Amygdala (tissue), 56 donors: ENCODE measurements around the gene ZNF155.
A peak's percentile ranks its signal among the peaks of the same experiment; 100 is the strongest.
"Not testable (repeated sequence)": the region's sequence is repeated elsewhere in the genome, so short reads cannot be mapped to it uniquely, and the experiment has no call there.

Source experiments
- DNase-seq, 56 donors: peaks; one replicate each; lab custom pipeline; 2025; lab: John Stamatoyannopoulos, UW

ZNF155 gene

DNA sequence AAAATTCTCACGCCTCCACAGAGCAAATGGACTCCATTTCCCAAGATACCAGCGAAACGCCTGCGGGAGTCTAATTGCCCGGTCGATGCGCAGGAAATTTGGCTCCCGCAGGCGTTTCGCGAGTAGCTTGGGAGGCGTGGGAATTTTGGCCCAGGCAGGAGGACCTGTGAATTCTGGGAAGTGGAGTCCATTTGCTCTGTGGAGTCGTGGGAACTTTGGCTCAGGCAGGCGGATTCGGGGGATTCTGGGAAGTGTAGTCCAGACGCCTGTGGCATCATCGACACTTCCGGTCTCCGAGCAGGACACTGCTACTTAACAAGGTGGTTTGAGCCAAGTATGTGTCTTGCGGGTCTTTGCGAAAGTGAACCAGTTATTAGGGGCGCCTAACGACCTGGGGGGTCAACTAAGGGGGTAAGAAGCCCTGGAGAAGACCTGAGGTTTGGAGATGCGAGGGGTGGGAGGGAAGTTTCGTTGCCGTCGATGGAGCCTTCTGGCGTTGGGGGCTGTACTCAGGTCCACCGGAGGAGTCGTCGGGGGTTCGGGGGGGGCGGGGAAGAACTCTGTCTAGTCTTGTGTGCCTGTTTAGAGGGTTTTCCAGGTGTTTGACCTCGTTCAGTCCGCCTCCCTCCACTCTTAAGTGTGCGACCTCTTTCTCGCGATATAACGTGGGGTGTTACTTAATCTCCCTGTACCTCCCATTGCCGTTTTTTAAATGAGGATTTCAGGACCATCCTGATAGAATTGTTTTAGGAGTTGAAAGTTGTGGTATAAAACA is at the start of gene ZNF155:
Gene ZNF155, plus strand, starts transcription at position 277 of the 775 bp plus-strand sequence. CDS start 4,356 bp downstream, outside the sequence.
- DNase-seq, result peak; percentile 14 to 97 (median 90)

- peak in 55 of 56 donors; percentile 34 to 93 (median 85) for DNase-seq
Measured at GRCh38 chr19:43934985-43935708, 48.8 kb upstream of the ZNF155 start, which contains the start of gene ZNF45. Gene ZNF45 (minus strand): TSS chr19:43935282. CDS start chr19:43922185, 13,097 bp downstream.

DNA sequence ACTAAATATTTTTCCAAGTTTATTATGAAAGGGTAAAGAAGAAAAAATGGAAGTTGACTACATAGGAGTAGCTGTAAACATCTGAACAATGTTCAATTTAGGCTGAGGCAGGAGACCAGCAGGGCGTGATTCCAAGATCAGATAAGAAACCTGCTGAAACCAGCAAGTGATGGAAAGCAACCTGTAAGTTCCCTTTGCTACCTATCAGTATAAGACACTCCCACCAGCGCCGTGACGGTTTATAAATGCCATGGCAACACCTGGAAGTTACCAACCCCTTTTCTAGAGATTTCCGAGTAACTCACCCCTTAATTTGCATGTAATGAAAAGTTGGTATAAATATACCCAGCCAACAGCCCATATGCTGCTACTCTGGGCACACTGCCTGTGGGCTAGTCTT is 47.8 kb upstream of the ZNF155 start:
- no peak for DNase-seq

DNA sequence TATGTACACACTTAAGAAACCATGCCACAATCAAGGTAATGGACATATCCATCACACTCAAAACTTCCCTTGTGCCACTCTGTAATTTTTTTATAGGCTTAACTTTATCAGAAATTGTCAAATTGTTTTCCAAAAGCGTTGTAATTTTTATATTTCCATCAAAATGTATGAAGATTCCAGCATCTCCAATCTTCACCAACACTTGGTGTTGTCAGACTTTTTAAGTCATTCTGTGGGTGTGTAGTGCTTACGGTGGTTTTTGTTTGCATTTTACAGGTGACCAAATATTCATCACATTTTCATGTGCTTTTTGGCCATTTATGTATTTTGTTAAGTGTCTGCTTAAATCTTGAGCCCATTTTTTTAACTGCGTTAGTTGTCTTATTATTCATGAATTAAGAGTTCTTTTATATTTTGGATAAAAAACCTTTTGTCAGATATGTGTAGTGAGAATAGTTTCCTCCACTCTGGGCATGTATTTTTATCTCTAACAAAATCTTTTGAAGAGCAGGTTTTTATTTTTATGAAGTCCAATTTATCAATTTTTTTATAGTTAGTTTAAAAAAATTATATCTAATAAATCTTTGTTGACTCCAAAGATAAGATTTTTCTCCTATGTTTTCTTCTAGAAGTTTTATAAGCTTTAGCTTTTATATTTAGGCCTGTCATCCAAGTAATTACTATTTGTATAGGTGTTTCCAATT is 44.3 kb upstream of the ZNF155 start:
- DNase-seq, result no peak

DNA sequence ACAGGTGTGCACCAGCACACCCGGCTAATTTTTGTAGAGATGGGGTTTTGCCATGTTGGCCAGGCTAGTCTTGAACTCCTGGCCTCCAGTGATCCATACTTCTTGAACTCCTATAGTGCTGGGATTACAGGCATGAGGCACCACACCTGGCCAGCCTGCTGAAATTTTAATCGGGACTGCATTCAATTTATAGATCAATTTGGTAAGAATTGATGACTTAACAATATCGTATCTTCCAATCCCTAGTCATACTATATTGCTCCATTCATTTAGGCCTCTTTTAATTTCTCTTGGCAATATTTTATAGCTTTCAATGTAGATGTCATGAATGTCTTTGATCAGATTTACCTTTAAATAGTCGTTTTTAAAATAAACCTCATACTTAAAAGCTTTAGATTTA is 43.3 kb upstream of the ZNF155 start:
- DNase-seq, result no peak

DNA sequence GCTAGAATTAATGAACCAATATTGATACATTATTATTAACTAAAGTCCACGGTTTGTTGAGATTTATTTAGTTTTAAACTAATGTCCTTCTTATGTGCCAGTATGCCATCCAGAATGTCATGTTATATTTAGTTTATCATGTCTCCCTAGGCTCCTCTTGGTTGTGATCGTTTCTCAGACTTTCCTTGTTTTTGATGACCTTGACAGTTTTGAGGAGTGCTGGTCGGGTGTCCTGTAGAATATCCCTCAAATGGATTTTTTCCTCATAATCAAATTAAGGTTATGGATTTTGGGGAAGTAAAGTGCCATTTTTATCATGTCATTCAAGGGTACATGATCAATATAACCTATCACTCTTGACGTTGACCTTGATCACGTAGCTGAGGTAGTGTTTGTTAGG is 42.8 kb upstream of the ZNF155 start:
- no peak for DNase-seq

DNA sequence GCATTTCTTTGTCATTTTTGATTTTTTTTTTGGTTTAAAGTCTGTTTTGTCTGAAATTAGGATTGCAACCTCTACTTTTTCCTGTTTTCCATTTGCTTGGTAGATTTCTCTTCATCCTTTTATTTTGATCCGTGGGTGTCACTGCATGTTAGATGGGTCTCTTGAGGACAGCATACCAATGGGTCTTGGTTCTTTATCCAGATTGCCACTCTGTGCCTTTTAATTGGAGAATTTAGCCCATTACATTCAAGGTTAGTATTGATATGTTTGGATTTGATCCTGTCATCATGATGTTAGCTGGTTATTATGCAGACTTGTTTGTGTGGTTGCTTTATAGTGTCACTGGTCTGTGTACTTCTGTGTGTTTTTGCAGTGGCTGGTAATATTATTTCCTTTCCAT is 36.6 kb upstream of the ZNF155 start:
- not testable (repeated sequence) for DNase-seq

GRCh38 chr19:43949803-43950202 is 34.2 kb upstream of the ZNF155 start:
- DNase-seq, result not testable (repeated sequence)

DNA sequence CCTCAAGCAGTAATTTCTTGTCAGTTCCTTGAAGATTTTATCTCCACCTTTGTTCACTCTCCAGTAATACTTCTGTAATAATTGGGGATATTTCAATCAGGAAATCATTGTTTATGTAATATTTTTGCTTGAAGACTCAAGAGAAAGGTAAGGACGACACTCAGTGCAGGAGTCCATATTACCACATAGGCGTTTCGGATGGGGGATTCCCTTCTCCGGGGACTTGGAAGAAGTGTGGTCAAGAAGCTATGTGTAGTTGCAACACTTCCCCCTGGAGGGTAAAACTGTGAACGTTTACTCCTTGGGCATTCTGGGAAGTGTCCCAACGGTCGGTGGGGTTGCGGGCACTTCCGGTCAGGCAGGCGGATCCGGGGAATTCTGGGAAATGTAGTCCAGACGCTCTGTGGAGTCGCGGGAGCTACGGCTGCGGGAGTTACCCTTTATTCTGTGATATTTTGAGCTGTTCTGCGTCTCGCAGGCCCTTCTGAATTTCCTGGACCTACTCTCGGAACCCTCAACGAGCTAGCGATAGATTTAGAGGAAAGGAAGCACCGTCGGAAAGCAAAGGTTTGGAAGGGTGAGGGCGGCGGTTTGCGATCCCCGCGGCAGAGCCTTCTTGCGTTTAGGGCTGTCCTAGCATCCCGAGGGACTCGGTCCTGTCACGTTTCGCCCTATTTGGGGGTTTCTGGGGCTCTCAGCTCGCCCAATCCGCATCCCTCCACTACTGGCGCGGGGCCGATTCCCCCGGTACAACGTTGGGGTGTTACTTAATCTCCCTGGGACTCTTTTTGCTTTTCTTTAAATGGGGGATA is 32.9 kb upstream of the ZNF155 start, which contains the start of gene ZNF221:
Gene ZNF221, plus strand, starts transcription at position 395 of the 812 bp plus-strand sequence. CDS start 11,499 bp downstream, outside the sequence.
- DNase-seq, result peak in 55 of 56 donors; percentile 27 to 93 (median 81)

GRCh38 chr19:43956827-43957226 is 27.2 kb upstream of the ZNF155 start:
- no peak for DNase-seq

DNA sequence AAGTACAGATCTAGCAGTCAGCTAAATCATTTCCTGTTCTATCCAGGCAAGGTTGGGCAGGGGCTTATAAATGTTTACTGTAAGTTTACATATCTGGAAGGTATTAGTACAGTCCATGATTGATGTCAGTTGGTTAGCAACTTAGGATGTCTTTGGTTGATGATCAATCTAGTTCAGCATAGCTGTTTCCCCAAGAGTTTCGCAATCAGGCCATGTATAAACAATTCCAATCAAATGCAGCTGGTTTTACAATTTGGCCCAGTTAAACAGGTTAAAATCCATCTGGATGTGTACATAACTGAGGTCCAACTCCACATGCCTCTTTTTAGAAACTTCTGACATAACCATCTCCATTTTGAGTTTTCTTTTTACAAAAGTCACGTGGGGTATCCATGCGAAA is 26.1 kb upstream of the ZNF155 start:
- DNase-seq, result no peak

DNA sequence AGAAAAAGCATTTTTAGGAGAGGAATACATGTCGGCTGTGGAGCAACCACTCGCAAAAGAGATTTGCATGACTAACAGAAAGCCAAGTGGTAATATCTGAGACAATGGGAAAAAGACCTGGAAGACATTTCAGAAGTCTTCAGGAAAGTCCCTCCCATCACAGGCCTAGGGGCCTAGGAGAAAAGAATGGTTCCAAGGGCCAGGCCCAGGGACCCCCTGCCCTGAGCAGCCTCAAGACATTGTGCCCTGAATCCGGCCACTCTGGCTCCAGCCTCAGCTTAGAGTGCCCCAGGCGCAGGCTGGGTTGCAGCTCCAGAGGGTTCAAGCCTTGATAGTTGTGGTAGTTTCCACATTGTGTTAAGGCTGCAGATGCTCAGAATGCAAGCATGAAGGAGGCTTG is 23.6 kb upstream of the ZNF155 start:
- DNase-seq, result no peak

GRCh38 chr19:43966079-43966694 is 17.8 kb upstream of the ZNF155 start:
- DNase-seq, result no peak

- DNase-seq, result no peak
Measured at GRCh38 chr19:43976732-43977131, 7.3 kb upstream of the ZNF155 start.

- DNase-seq, result no peak
Measured at GRCh38 chr19:43983544-43983911, 460 bp upstream of the ZNF155 start.

DNA sequence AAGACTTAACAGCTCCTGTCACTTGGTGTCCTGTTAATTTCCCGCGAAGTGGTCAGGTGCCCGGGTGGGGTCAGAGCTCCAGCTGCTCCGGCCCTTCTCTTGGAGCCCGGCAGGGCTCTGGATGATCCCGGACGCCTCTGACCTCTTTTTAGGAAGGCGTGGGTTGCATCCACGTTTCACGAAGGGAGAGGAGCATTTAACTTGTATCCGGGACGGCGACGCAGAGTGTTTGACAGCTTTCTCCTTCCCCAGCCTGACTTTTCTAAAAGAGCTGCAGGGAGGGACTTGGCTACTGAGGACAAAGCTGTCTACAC is 656 bp downstream of the ZNF155 start:
- peak in 4 of 56 donors; percentile 1 to 11 (median 4) for DNase-seq

GRCh38 chr19:43997631-43998290 is 13.8 kb downstream of the ZNF155 start:
- DNase-seq, result no peak

GRCh38 chr19:44002212-44002565 is 18.2 kb downstream of the ZNF155 start:
- peak in 1 of 56 donors; percentile 29 for DNase-seq
